Heart left ventricle (tissue), 13 donors: ENCODE data around the gene ALCAM.

ENCODE experiments used
- POLR2A ChIP-seq, 2 donors: fragments of 450-650 bp; IDR thresholded peaks; one replicate each; pipeline ENCODE4 v1.6.1; 2017; ENCODE audit warnings: antibody characterized with exemption in 2 of 2, mild to moderate bottlenecking in 2 of 2, moderate library complexity in 2 of 2
- TF ChIP-seq, protein P1 (sequence below), 12 donors: fragments of 200-600 bp; sonication (generic) in 4 of 12; IDR thresholded peaks; one replicate each; pipeline versions ENCODE4 v1.5.0 to v1.8.0; 2018 to 2022; ENCODE audit warnings: antibody characterized with exemption in 12 of 12, mild to moderate bottlenecking in 5 of 12
- donor health status: ischemic (EF 13 %, LVEDD 7.1; RV severe dilation, severe dysfunction).
- donor health status: DM: no; HTN: yes; CAD: no.
- donor health status: DM: no; HTN: no; CAD: no.
- donor health status: ischemic (EF 25% LVEDD 6.9; RV normal size, moderate dysfunction).
- donor health status: ischemic (EF 25% LVEDD 5.7; RV mildly dilated, moderate dysfunction).
- donor health status: ischemic (EF 35%, LVEDD 5.7; RV mildly dilated, moderate dysfunction).
- donor health status: nonischemic (EF 11% LVEDD 7.7; RV severe dilation, severe dysfunction).
- donor health status: DM: yes; HTN: yes; CAD: no.
- donor health status: PGD.
- donor health status: ischemic (EF 29% LVEDD 5.4; RV normal size, mild dysfunction).
- donor health status: nonischemic (EF 23%, LVEDD 6.1; RV moderate dilation, normal function).

DNA sequence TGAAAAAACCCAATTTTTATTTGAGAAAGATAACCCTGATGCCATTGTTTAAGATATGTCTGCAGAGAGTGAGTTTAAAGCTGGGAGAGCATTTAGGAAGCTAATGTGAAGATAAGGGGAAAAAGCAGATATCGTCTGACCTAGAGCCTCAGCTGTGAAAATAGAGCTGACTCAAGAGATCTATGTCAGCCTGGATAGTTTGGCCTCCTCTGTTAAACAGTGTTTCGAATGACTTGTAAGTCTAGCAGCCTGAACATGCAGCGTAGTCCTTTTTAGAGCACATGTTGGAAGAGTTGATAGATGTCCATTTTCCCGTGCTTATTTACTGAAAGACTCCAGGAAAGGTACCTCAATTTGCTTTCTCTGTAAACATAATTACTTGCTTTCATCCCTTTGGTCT, 48.1 kb downstream of the ALCAM start:
- TF ChIP-seq, protein P1, sequence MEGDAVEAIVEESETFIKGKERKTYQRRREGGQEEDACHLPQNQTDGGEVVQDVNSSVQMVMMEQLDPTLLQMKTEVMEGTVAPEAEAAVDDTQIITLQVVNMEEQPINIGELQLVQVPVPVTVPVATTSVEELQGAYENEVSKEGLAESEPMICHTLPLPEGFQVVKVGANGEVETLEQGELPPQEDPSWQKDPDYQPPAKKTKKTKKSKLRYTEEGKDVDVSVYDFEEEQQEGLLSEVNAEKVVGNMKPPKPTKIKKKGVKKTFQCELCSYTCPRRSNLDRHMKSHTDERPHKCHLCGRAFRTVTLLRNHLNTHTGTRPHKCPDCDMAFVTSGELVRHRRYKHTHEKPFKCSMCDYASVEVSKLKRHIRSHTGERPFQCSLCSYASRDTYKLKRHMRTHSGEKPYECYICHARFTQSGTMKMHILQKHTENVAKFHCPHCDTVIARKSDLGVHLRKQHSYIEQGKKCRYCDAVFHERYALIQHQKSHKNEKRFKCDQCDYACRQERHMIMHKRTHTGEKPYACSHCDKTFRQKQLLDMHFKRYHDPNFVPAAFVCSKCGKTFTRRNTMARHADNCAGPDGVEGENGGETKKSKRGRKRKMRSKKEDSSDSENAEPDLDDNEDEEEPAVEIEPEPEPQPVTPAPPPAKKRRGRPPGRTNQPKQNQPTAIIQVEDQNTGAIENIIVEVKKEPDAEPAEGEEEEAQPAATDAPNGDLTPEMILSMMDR (IDR thresholded peaks at IDR 0.05) = no peak
- TF ChIP-seq POLR2A (IDR thresholded peaks at IDR 0.05) = no peak
